Measurements from ENCODE around the gene L3MBTL4.

The L3MBTL4 gene

DNA sequence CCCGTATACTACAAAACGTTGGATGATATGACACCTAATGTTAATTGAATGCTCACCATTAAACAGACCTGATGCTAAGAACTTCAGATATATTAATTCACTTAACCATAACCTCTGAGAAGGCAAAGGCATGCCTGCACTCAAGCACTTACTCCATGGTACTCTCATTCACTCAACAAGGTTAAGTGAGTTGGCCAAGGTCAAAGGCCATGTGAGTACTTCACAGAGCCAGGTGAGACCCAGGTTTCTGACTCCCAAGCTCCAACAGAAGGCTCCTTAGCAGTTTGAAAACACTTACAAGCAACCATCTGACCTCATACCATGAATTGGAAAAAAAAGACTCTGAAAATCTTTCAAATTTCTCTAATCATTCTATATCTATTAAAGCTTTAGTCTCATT is 198.8 kb downstream of the L3MBTL4 start:
- Mint-ChIP-seq H3K27ac (no peak overlapping the region), H3K4me1 (no peaks in the 10 kb centered on the region), H3K36me3 (ENCODE audit: low read depth) (no peaks in the 10 kb centered on the region), H3K27me3 (ENCODE audit: low read depth, poor library complexity) (peaks cover 15% of the 10 kb centered on the region), H3K9me3 (no peaks in the 10 kb centered on the region), H3K4me3 (no peak overlapping the region)
- TF ChIP-seq, protein P1, sequence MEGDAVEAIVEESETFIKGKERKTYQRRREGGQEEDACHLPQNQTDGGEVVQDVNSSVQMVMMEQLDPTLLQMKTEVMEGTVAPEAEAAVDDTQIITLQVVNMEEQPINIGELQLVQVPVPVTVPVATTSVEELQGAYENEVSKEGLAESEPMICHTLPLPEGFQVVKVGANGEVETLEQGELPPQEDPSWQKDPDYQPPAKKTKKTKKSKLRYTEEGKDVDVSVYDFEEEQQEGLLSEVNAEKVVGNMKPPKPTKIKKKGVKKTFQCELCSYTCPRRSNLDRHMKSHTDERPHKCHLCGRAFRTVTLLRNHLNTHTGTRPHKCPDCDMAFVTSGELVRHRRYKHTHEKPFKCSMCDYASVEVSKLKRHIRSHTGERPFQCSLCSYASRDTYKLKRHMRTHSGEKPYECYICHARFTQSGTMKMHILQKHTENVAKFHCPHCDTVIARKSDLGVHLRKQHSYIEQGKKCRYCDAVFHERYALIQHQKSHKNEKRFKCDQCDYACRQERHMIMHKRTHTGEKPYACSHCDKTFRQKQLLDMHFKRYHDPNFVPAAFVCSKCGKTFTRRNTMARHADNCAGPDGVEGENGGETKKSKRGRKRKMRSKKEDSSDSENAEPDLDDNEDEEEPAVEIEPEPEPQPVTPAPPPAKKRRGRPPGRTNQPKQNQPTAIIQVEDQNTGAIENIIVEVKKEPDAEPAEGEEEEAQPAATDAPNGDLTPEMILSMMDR (IDR thresholded peaks at IDR 0.05): no peak
- DNase-seq: no peak

DNA sequence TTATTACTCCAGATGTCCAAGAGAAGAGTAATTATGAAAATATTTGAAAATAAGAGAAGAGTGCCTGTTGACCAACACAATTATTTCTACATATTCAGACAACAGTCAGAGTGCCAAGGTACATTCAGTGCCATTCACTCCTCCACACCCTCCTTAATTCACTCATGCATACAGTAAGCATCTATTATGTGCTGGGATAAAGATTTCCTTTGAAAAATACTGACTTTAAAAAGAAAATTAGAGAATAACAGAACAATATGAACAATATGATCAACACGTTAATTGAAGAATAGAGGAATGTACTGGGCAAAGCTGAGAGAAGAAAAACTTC is 203.6 kb downstream of the L3MBTL4 start:
- H3K27me3 Mint-ChIP-seq (ENCODE audit: low read depth, poor library complexity): peaks cover 14% of the 10 kb centered on the region
- DNase-seq: no peak
- H3K27ac Mint-ChIP-seq: no peak overlapping the region
- TF ChIP-seq, protein P1 (IDR thresholded peaks at IDR 0.05): no peak
- H3K4me3 Mint-ChIP-seq: no peak overlapping the region
- no peaks in the 10 kb centered on the region for H3K9me3 Mint-ChIP-seq
- H3K36me3 Mint-ChIP-seq (ENCODE audit: low read depth): no peaks in the 10 kb centered on the region
- H3K4me1 Mint-ChIP-seq: no peaks in the 10 kb centered on the region

DNA sequence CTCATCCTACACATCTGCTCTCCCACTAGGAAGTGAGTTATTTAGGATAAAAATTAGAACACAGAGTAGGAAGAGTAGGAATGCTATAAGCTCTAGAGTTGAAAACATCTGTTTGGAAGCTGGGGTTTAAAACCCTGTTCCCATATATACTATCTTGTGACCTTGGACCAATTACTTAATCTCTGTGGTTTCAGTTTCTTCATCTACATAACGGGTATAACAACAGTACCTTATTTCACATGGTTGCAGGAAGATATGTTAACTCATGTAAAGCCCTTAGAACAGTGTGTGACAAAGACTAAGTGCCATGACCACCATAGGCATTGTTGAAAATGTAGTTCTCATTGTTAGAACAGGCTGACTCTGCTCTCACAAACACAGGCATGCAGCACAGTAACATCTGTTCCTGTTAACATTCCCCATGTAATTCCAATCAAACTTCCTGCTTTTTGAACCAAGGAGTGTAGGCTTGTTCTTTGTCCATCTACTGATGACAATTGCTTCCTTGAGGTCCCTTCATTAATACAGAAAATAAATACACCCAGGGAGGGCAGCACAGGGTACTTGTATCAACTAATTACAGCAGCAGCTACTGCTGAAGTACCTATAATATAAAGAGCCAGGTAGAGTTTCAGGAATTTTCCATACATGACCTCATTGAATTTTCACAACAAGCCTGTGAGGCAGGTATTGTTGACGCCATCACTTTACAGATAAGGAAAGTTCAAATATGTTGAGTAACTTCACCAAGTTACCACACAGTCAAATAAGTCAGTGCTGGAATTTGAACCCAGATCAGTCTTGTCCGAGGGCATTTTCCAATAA is 204.2 kb downstream of the L3MBTL4 start:
- Mint-ChIP-seq H3K9me3 (no peaks in the 10 kb centered on the region), H3K27me3 (ENCODE audit: low read depth, poor library complexity) (peaks cover 10% of the 10 kb centered on the region), H3K4me3 (no peak overlapping the region), H3K27ac (no peak overlapping the region), H3K4me1 (no peaks in the 10 kb centered on the region), H3K36me3 (ENCODE audit: low read depth) (no peaks in the 10 kb centered on the region)
- TF ChIP-seq, protein P1 (IDR thresholded peaks at IDR 0.05): no peak
- DNase-seq: no peak

DNA sequence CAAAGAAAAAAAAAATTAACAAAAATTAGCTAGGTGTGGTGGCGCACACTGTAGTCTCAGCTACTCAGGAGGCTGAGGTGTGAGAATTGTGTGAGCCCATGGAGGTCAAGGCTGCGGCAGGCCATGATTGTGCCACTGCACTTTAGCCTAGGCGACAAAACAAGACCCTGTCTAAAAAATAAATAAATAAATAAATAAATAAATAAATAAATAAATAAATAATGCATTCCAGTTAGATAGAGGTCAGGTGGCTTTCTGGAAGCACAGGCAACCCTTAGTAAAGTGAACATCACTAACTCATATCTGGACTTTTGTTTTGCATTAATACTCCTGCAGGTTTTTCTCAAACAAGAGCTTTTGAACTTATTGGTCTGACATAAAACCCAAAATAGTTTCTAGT is 206.8 kb downstream of the L3MBTL4 start:
- Mint-ChIP-seq H3K4me3 (no peak overlapping the region), H3K9me3 (no peaks in the 10 kb centered on the region), H3K4me1 (no peaks in the 10 kb centered on the region), H3K27me3 (ENCODE audit: low read depth, poor library complexity) (peaks cover 10% of the 10 kb centered on the region), H3K27ac (no peak overlapping the region), H3K36me3 (ENCODE audit: low read depth) (no peaks in the 10 kb centered on the region)
- DNase-seq: no peak
- TF ChIP-seq, protein P1 (IDR thresholded peaks at IDR 0.05): no peak

DNA sequence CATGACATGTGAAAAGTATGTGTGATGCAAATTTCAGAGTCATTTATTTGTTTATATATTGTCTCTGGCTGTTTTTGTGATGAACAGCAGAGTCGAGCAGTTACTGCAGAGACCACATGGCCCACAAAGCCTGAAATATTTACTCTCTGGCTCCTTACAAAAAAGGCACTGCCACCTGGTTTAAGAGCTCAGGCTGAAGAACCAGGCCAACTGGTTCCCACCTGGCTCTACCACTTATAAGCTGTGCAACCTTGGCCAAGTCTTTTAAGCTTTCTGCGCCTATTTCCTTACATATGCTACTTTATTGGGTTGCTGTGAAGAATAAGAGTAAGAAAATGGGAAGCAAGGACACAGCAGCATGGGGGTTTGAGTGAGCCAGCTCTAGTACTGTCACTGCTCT is 207.6 kb downstream of the L3MBTL4 start:
- no peaks in the 10 kb centered on the region for H3K4me1 Mint-ChIP-seq
- no peak overlapping the region for H3K27ac Mint-ChIP-seq
- H3K9me3 Mint-ChIP-seq: no peaks in the 10 kb centered on the region
- H3K36me3 Mint-ChIP-seq (ENCODE audit: low read depth): no peaks in the 10 kb centered on the region
- TF ChIP-seq, protein P1 (IDR thresholded peaks at IDR 0.05): no peak
- no peak for DNase-seq
- H3K27me3 Mint-ChIP-seq (ENCODE audit: low read depth, poor library complexity): peaks cover 10% of the 10 kb centered on the region
- H3K4me3 Mint-ChIP-seq: no peak overlapping the region

DNA sequence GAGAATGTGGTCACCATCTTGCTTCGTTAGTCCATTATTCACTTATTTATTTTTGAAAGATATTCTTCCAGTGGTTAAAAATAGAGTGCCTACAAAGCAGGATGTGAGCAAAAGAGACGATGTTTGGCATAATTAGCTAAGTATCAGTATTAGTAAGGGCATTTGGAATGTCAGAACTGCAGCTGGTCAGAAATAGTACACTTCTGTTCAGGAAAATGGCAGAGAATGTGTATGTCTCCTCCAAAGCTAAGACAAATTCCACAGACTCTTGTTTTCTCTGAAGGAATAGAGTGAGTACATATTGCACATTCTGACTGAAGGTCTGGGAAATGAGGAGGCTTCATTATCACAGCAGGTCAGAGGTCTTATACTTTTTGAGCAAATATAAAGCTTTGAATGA is 209.0 kb downstream of the L3MBTL4 start:
- Mint-ChIP-seq H3K27me3 (ENCODE audit: low read depth, poor library complexity) (peaks cover 10% of the 10 kb centered on the region), H3K36me3 (ENCODE audit: low read depth) (no peaks in the 10 kb centered on the region), H3K4me1 (no peaks in the 10 kb centered on the region), H3K4me3 (no peak overlapping the region), H3K9me3 (no peaks in the 10 kb centered on the region), H3K27ac (no peak overlapping the region)
- DNase-seq: no peak
- TF ChIP-seq, protein P1 (IDR thresholded peaks at IDR 0.05): no peak
